HepG2 (cell line): ENCODE data around the gene KCNAB1. TPM values are rescaled to one million over a fixed set of nuclear protein-coding genes. Genes with fewer than 3 reads are reported as not detected.

ENCODE experiments used
- ATAC-seq: fragments of 200-7000 bp; cut with Tn5 transposase; 3 replicates; pipeline ENCODE4 v1.9.1; 2020; ENCODE audit warnings: mild to moderate bottlenecking, moderate library complexity
- BruUV-seq: library from RNA; stranded (reverse); fragments of 400-500 nt; replicated peaks from 2 replicates; lab custom pipeline; 2021; lab: Mats Ljungman, UMichigan
- CTCF ChIA-PET: fragments of 300-600 bp; formaldehyde crosslinking; extraction: SDS; loops from one replicate; lab custom pipeline; 2021; ENCODE audit warnings: low total read pairs, inconsistent platforms, low intra/inter-chr PET ratio; lab: Yijun Ruan, JAX
- POLR2A ChIA-PET: fragments of 350-600 bp; sonication (Branson Sonifier 250); formaldehyde crosslinking; loops from one replicate; lab custom pipeline; 2020; ENCODE audit warnings: antibody characterized with exemption, inconsistent platforms; lab: Yijun Ruan, JAX
- DNase-seq: peaks from one replicate; pipeline ENCODE4 v3.0.0-alpha.2; 2015; ENCODE audit warnings: low spot score
- FAIRE-seq: peaks from 3 replicates; lab custom pipeline; 2011; peaks lifted over from hg19 to GRCh38; lab: Jason Lieb, UNC
- H2AFZ ChIP-seq: one replicate; pipeline ENCODE4 v1.6.1; 2011; ENCODE audit warnings: low read length, inconsistent platforms
- H3K27ac ChIP-seq: fragments of 300-600 bp; 3 replicates; pipeline ENCODE4 v1.8.0; 2011; ENCODE audit warnings: mixed run types, mild to moderate bottlenecking, mixed read lengths, low read length, inconsistent platforms; ENCODE audit not compliant: insufficient read depth; ENCODE audit errors: extremely low read length
- H3K27me3 ChIP-seq, 2 experiments: fragments of 200-600 bp in 1 of 2; 2 replicates in 1 of 2; 3 replicates in 1 of 2; pipeline versions ENCODE4 v1.6.0 to v1.8.0; 2011; ENCODE audit warnings: low read length in 2 of 2, mild to moderate bottlenecking in 2 of 2, moderate library complexity in 2 of 2, inconsistent platforms in 1 of 2; ENCODE audit not compliant: insufficient read depth in 2 of 2, control insufficient read depth in 1 of 2
- H3K36me3 ChIP-seq, 2 experiments: fragments of 200-600 bp in 1 of 2; replicated peaks in 1 of 2; 2 replicates in 1 of 2; 3 replicates in 1 of 2; pipeline versions ENCODE4 v1.5.1 to v1.8.0; 2011; ENCODE audit warnings: low read length in 2 of 2, inconsistent platforms in 1 of 2; ENCODE audit not compliant: insufficient read depth in 2 of 2, control insufficient read depth in 1 of 2
- H3K4me1 ChIP-seq: 2 replicates; pipeline ENCODE4 v1.5.1; 2012; ENCODE audit warnings: low read length, inconsistent platforms; ENCODE audit not compliant: insufficient read depth
- H3K4me2 ChIP-seq: 2 replicates; pipeline ENCODE4 v1.6.0; 2011; ENCODE audit warnings: low read depth, low read length, inconsistent platforms
- H3K4me3 ChIP-seq, 3 experiments: fragments of 200-600 bp in 1 of 3; sonication (generic), shearing (Covaris generic) in 1 of 3; replicated peaks in 1 of 3; 2 replicates each; pipeline ENCODE4 v1.5.1; 2011 to 2016; ENCODE audit warnings: low read length in 3 of 3, inconsistent platforms in 2 of 3, low read depth in 2 of 3, mild to moderate bottlenecking in 2 of 3, control low read depth in 1 of 3, mixed read lengths in 1 of 3; ENCODE audit not compliant: insufficient read depth in 1 of 3
- H3K79me2 ChIP-seq: one replicate; pipeline ENCODE4 v1.6.1; 2011; ENCODE audit warnings: low read length, inconsistent platforms; ENCODE audit not compliant: insufficient read depth
- H3K9ac ChIP-seq: 2 replicates; pipeline ENCODE4 v1.6.0; 2011; ENCODE audit warnings: mild to moderate bottlenecking, low read depth, low read length, inconsistent platforms; ENCODE audit not compliant: insufficient read depth
- H3K9me3 ChIP-seq: 2 replicates; pipeline ENCODE4 v1.5.1; 2012; ENCODE audit warnings: mild to moderate bottlenecking, low read length
- H4K20me1 ChIP-seq: 2 replicates; pipeline ENCODE4 v1.6.0; 2011; ENCODE audit warnings: inconsistent platforms, mild to moderate bottlenecking, low read length, moderate library complexity; ENCODE audit not compliant: insufficient read depth
- CREM ChIP-seq, 2 experiments: sonication (generic) in 1 of 2; formaldehyde crosslinking in 1 of 2; IDR thresholded peaks; 2 replicates each; pipeline versions ENCODE4 v1.4.0 to v1.6.1; 2016 to 2020; ENCODE audit warnings: antibody characterized with exemption in 1 of 2, mild to moderate bottlenecking in 1 of 2, missing genetic modification reagents in 1 of 2
- HMGA1 ChIP-seq: sonication (generic); formaldehyde crosslinking; conservative IDR thresholded peaks from 2 replicates; pipeline ENCODE4 v1.4.0; 2020; ENCODE audit warnings: missing genetic modification reagents
- KLF13 ChIP-seq: sonication (generic); formaldehyde crosslinking; IDR thresholded peaks from 2 replicates; pipeline ENCODE4 v1.4.0; 2020; ENCODE audit warnings: mild to moderate bottlenecking, missing genetic modification reagents
- SRSF1 ChIP-seq: fragments of 200-400 bp; formaldehyde crosslinking; optimal IDR thresholded peaks from 2 replicates; pipeline ENCODE3; 2017; ENCODE audit warnings: mild to moderate bottlenecking, low read depth, low read length, moderate library complexity
- SYNCRIP ChIP-seq: fragments of 200-400 bp; formaldehyde crosslinking; IDR thresholded peaks from 2 replicates; pipeline ENCODE4 v1.6.1; 2018; ENCODE audit warnings: mild to moderate bottlenecking, low read depth, low read length; ENCODE audit not compliant: insufficient read depth
- TEAD3 ChIP-seq: optimal IDR thresholded peaks from 2 replicates; pipeline ENCODE3; 2016; ENCODE audit warnings: borderline replicate concordance
- U2AF2 ChIP-seq: fragments of 200-400 bp; formaldehyde crosslinking; IDR thresholded peaks from 2 replicates; pipeline ENCODE4 v1.6.1; 2017; ENCODE audit warnings: low read depth, mild to moderate bottlenecking, low read length
- ZBTB2 ChIP-seq: sonication (generic); formaldehyde crosslinking; IDR thresholded peaks from 2 replicates; pipeline ENCODE4 v1.8.0; 2022; ENCODE audit warnings: low read depth, missing genetic modification reagents
- ZFP41 ChIP-seq: sonication (generic); formaldehyde crosslinking; IDR thresholded peaks from 2 replicates; pipeline ENCODE4 v1.4.0; 2020; ENCODE audit warnings: mild to moderate bottlenecking, missing genetic modification reagents, borderline replicate concordance
- ZNF275 ChIP-seq: sonication (generic); formaldehyde crosslinking; IDR thresholded peaks from 2 replicates; pipeline ENCODE4 v1.8.0; 2022; ENCODE audit warnings: missing genetic modification reagents, mild to moderate bottlenecking, inconsistent platforms, borderline replicate concordance
- ZNF556 ChIP-seq: sonication (generic); formaldehyde crosslinking; IDR thresholded peaks from 2 replicates; pipeline ENCODE4 v1.4.0; 2020; ENCODE audit warnings: mild to moderate bottlenecking, missing genetic modification reagents, borderline replicate concordance
- ZNF563 ChIP-seq: sonication (generic); formaldehyde crosslinking; IDR thresholded peaks from 2 replicates; pipeline ENCODE4 v1.8.0; 2022; ENCODE audit warnings: mild to moderate bottlenecking, moderate library complexity, missing genetic modification reagents
- ZNF704 ChIP-seq: sonication (generic); formaldehyde crosslinking; IDR thresholded peaks from 2 replicates; pipeline ENCODE4 v1.8.1; 2023; ENCODE audit warnings: mild to moderate bottlenecking, inconsistent platforms, moderate library complexity, missing genetic modification reagents, borderline replicate concordance
- ZNF709 ChIP-seq: sonication (generic); formaldehyde crosslinking; IDR thresholded peaks from 2 replicates; pipeline ENCODE4 v1.5.0; 2020; ENCODE audit warnings: mild to moderate bottlenecking, missing genetic modification reagents
- WGBS: methylation state at CpG from one replicate; pipeline ENCODE4 v1.1.6; 2017; ENCODE audit warnings: low lambda C conversion rate; 5-methylcytosine and 5-hydroxymethylcytosine counted together
- in situ Hi-C: cut with HindIII; loops from 2 replicates; pipeline ENCODE4 v1.10.0; 2017; ENCODE audit warnings: low pct_unique_long_range_greater_than_20kb; ENCODE audit not compliant: extremely low pct_ligation_motif_present
- intact Hi-C: fragments of 100-400 bp; cut with micrococcal nuclease; formaldehyde crosslinking; loops from one replicate; pipeline ENCODE4 v1.10.0; 2022; ENCODE audit not compliant: unreplicated experiment
- polyA plus RNA-seq, 8 experiments: library from polyadenylated mRNA; depleted of rRNA in 3 of 8; stranded (reverse) in 7 of 8; unstranded in 1 of 8; fragments of >200 nt; fragmentation: Illumina TruSeq in 4 of 8; extraction: Trizol in 4 of 8; gene quantifications; 2 replicates each; pipeline versions ENCODE4 v1.2.1 to v1.2.3, GENCODE V29; 2011 to 2016; ENCODE audit warnings: low read depth in 4 of 8, missing spikeins in 1 of 8, mixed read lengths in 1 of 8; ENCODE audit not compliant: insufficient read depth in 1 of 8
- total RNA-seq, 5 experiments: library from RNA; depleted of rRNA; stranded (reverse); fragments of >200 nt; fragmentation: Illumina TruSeq; extraction: Trizol; gene quantifications; 2 replicates each; pipeline ENCODE4 v1.2.3, GENCODE V29; 2016; ENCODE audit warnings: low read depth in 1 of 5

KCNAB1 gene
- total and polyA plus RNA-seq, 2 of the 13 experiments (the other 11 are each of a cell fraction or from before 2014, with no cell fraction given) = not detected

- in situ Hi-C loops (no loop called here), intact Hi-C loops (no loop called here)
- Histone ChIP-seq H3K9ac (no peak overlapping the region), H3K27ac (no peak overlapping the region), H3K36me3 (no peaks in the 10 kb centered on the region), H3K9me3 (no peaks in the 10 kb centered on the region), H3K27me3 (no peaks in the 10 kb centered on the region; a peak in 1 of 5 replicates), H3K79me2 (no peaks in the 10 kb centered on the region), H3K4me1 (no peaks in the 10 kb centered on the region), H2AFZ (no peak overlapping the region), H3K4me3 (no peak overlapping the region), H3K4me2 (no peak overlapping the region)
- ATAC-seq (no peak), DNase-seq (no peak), FAIRE-seq (no peak)
- 57% methylated on average over 4 of the region's 4 CpGs for WGBS
- CTCF ChIA-PET = no interaction called here
- TF ChIP-seq ZNF275 (CRISPR knock-in tag) (no peak), ZNF556 (CRISPR knock-in tag) (no peak), ZNF563 (no peak)
- TF ChIP-seq, all 625 proteins: peak for 0
- BruUV-seq = no TSS peak
- POLR2A ChIA-PET = no interaction called here
- H4K20me1 ChIP-seq = no peaks in the 10 kb centered on the region
Measured at GRCh38 chr3:156396851-156397250, 276.5 kb downstream of the KCNAB1 start.

GRCh38 chr3:156397534-156397933, 277.2 kb downstream of the KCNAB1 start:
- intact Hi-C loops = no loop called here
- no peak for ATAC-seq
- Histone ChIP-seq H3K9me3 (no peaks in the 10 kb centered on the region), H2AFZ (no peak overlapping the region), H3K4me1 (no peaks in the 10 kb centered on the region), H3K36me3 (no peaks in the 10 kb centered on the region), H3K4me2 (no peak overlapping the region), H4K20me1 (no peaks in the 10 kb centered on the region), H3K9ac (no peak overlapping the region), H3K27ac (no peak overlapping the region), H3K79me2 (no peaks in the 10 kb centered on the region), H3K4me3 (no peak overlapping the region), H3K27me3 (no peaks in the 10 kb centered on the region; a peak in 1 of 5 replicates)
- in situ Hi-C loops = no loop called here
- no peak for DNase-seq
- FAIRE-seq = no peak
- ChIA-PET CTCF (no interaction called here), POLR2A (no interaction called here)
- BruUV-seq = no TSS peak
- no peak for TF ChIP-seq TEAD3 (CRISPR knock-in tag)
- TF ChIP-seq SRSF1 = no peak
- TF ChIP-seq SYNCRIP = no peak
- no peak for TF ChIP-seq KLF13 (CRISPR knock-in tag)
- no peak for TF ChIP-seq U2AF2
- TF ChIP-seq ZFP41 = no peak
- no peak for TF ChIP-seq ZNF704
- TF ChIP-seq CREM (IDR thresholded peaks at IDR 0.05) = no peak
- no peak for TF ChIP-seq CREM (CRISPR knock-in tag; IDR thresholded peaks at IDR 0.05)
- TF ChIP-seq ZNF709 (CRISPR knock-in tag) = no peak
- TF ChIP-seq HMGA1 (CRISPR knock-in tag) = no peak
- no peak for TF ChIP-seq ZBTB2 (CRISPR knock-in tag)
